ENCODE measurements around the gene LY6G6F. TPM values are rescaled to one million over a fixed set of nuclear protein-coding genes. Genes with fewer than 3 reads are reported as not detected.

LY6G6F gene
- total and polyA plus RNA-seq, 2 of the 13 experiments (the other 11 are each of a cell fraction or from before 2014, with no cell fraction given) = not detected

- TF ChIP-seq EP300 (IDR thresholded peaks at IDR 0.05; ENCODE audit: low read depth in 2 of 2, low read length in 2 of 2) (peak in 1 of 2 experiments; percentile 53; a peak in 1 of 4 replicates), EP300 (CRISPR knock-in tag; IDR thresholded peaks at IDR 0.05; ENCODE audit: borderline replicate concordance) (no peak; the same call in 1 of the 2 replicates), CEBPG (CRISPR knock-in tag; IDR thresholded peaks at IDR 0.05) (0 out of 2 replicates have a peak, but pooled peaks have one; percentile 2), GATAD1 (CRISPR knock-in tag; IDR thresholded peaks at IDR 0.05) (peak; percentile 13; the same call in 1 of the 2 replicates), SAP130 (CRISPR knock-in tag; IDR thresholded peaks at IDR 0.05; ENCODE audit: low read depth) (peak; percentile 87), HNRNPL (IDR thresholded peaks at IDR 0.05; ENCODE audit: low read depth, low read length) (0 out of 2 replicates have a peak, but pooled peaks have one; percentile 41), DZIP1 (CRISPR knock-in tag; IDR thresholded peaks at IDR 0.05) (0 out of 2 replicates have a peak, but pooled peaks have one; percentile 75), REST (IDR thresholded peaks at IDR 0.05; ENCODE audit: borderline replicate concordance in 1 of 2, low read depth in 1 of 2, low read length in 2 of 2) (no peak), ZNF576 (CRISPR knock-in tag; IDR thresholded peaks at IDR 0.05) (no peak), ZFP91 (CRISPR knock-in tag; IDR thresholded peaks at IDR 0.05; ENCODE audit: borderline replicate concordance) (peak; percentile 23; the same call in 1 of the 2 replicates), SIX4 (CRISPR knock-in tag; IDR thresholded peaks at IDR 0.05) (no peak), AFF4 (CRISPR knock-in tag; IDR thresholded peaks at IDR 0.05) (0 out of 2 replicates have a peak, but pooled peaks have one; percentile 18), ZFYVE20 (CRISPR knock-in tag; IDR thresholded peaks at IDR 0.05; ENCODE audit: borderline replicate concordance, low read depth) (no peak), ATF7 (IDR thresholded peaks at IDR 0.05) (no peak), ATF7 (CRISPR knock-in tag; IDR thresholded peaks at IDR 0.05) (peak; percentile 36; the same call in 1 of the 2 replicates)
Measured at GRCh38 chr6:31734821-31735406, 28.2 kb downstream of the LY6G6F start (continued).
